Measurements from ENCODE around the gene SLC25A29.
A peak's percentile ranks its signal among the peaks of the same experiment; 100 is the strongest.
"Not testable (repeated sequence)": the region's sequence is repeated elsewhere in the genome, so short reads cannot be mapped to it uniquely, and the experiment has no call there.

Gene SLC25A29

GRCh38 chr14:100294963-100295330 is 11.3 kb downstream of the SLC25A29 start:
- DNase-seq = no peak

- DNase-seq = peak in 1 of 58 donors; percentile 22
Observed at GRCh38 chr14:100294213-100294962, 11.9 kb downstream of the SLC25A29 start.

- no peak for DNase-seq
Observed at GRCh38 chr14:100293497-100294212, 12.6 kb downstream of the SLC25A29 start.

- DNase-seq = no peak
Observed at GRCh38 chr14:100292776-100293461, 13.3 kb downstream of the SLC25A29 start.

- no peak for DNase-seq
Observed at GRCh38 chr14:100292301-100292775, 13.9 kb downstream of the SLC25A29 start.

- DNase-seq = no peak
Observed at GRCh38 chr14:100291305-100292075, 14.8 kb downstream of the SLC25A29 start.

GRCh38 chr14:100290607-100291304 is 15.5 kb downstream of the SLC25A29 start:
- DNase-seq = peak in 3 of 58 donors; percentile 34 to 50 (median 38)

GRCh38 chr14:100289916-100290606 is 16.2 kb downstream of the SLC25A29 start:
- DNase-seq = no peak

GRCh38 chr14:100288382-100289185 is 17.7 kb downstream of the SLC25A29 start:
- DNase-seq = no peak

GRCh38 chr14:100287998-100288295 is 18.3 kb downstream of the SLC25A29 start:
- DNase-seq = not testable (repeated sequence)

GRCh38 chr14:100287202-100287997 is 18.8 kb downstream of the SLC25A29 start:
- DNase-seq = no peak

- no peak for DNase-seq
Observed at GRCh38 chr14:100286484-100287191, 19.6 kb downstream of the SLC25A29 start.

GRCh38 chr14:100285913-100286400 is 20.3 kb downstream of the SLC25A29 start:
- no peak for DNase-seq

- peak in 38 of 58 donors; percentile 29 to 72 (median 53) for DNase-seq
Observed at GRCh38 chr14:100285021-100285912, 21.0 kb downstream of the SLC25A29 start.

- no peak for DNase-seq
Observed at GRCh38 chr14:100283984-100284881, 22.0 kb downstream of the SLC25A29 start.

Data from anterior cingulate cortex (tissue), 58 donors.